HG03039 (cell line): Measurements from ENCODE around the gene NHSL1.
A peak's percentile ranks its signal among the peaks of the same experiment; 100 is the strongest.

ENCODE experiments used
- ATAC-seq: cut with Tn5 transposase; IDR thresholded peaks from one replicate; pipeline ENCODE4 v1.9.1; 2021; ENCODE audit warnings: mild to moderate bottlenecking, moderate library complexity; ENCODE audit not compliant: unreplicated experiment

The NHSL1 gene

DNA sequence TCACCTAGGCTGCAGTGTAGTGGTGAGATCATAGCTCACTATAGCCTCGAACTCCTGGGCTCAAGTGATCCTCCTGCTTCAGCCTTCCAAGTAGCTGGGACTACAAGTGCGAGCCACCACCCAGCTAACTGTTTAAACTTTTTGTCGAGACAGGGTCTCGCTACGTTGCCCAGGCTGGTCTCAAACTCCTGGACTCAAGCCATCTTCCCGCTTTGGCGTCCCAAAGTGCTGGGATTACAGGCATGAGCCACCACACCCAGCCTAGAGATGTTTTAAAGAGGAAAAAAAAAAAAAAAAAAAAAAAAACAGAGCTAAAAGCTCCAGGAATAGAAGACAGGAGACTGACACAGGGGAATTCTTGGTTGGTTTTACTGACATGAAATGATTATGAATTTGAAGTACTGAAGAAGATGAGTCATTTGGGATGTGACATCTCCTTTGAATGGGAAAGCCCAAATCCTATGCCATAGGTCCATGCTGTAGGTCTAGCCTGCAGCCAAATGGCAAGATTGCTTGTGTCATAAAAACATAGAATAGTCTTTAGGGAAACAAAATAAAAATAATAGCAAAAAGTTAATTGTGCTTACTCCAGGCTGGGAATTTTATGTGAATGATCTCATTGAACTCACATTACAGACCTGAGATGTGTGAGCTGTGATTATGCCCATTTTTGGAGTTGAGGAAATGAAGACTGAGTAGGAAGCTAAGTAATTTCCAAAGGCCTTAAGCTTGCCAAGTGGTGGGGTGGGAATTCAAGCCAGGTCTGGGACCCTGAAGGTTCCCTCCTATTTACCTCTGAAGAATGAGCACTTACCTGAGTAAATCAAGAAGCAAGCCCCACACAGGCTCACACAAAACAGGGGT is 24.3 kb upstream of the NHSL1 start:
- no peak for ATAC-seq

- no peak for ATAC-seq
Observed at GRCh38 chr6:138522611-138523010, 23.3 kb upstream of the NHSL1 start.

GRCh38 chr6:138521790-138522189 is 22.5 kb upstream of the NHSL1 start:
- ATAC-seq = no peak

DNA sequence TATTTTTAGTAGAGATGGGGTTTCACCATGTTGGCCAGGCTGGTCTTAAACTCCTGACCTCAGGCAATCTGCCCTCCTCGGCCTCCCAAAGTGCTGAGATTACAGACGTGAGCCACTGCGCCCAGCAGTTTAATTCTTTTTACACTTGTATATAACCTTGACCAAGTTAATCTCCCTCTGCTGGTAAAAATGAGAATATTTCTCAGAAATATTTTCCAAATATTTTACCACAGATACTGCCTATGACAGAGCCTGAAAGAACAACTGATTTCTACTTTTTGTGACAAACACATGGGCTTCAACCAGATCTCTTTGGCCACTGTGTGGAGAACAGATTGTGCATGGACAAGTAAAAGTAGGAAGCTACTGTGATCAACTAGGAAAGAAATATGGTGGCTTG is 21.2 kb upstream of the NHSL1 start:
- ATAC-seq = no peak

DNA sequence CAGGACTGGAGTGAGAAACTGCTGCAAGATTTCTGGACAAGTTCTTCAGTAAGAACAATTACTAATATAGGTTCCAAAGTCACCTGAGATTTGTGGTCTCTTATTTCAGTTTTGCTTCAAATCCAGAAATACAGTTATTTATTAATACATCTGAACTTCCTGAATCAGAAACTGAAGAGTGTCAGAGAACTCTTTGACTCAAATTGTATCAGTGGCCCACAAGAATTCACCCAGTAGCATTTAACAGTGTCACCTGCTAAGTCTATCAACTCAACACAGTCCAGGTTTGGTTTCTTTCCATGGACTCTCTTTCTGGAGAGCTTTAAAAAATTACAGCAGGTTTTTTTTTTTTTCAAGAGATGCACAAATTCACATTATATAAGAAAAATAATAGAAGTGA is 18.8 kb upstream of the NHSL1 start:
- no peak for ATAC-seq

GRCh38 chr6:138517635-138518034 is 18.3 kb upstream of the NHSL1 start:
- peak; percentile 90 for ATAC-seq

DNA sequence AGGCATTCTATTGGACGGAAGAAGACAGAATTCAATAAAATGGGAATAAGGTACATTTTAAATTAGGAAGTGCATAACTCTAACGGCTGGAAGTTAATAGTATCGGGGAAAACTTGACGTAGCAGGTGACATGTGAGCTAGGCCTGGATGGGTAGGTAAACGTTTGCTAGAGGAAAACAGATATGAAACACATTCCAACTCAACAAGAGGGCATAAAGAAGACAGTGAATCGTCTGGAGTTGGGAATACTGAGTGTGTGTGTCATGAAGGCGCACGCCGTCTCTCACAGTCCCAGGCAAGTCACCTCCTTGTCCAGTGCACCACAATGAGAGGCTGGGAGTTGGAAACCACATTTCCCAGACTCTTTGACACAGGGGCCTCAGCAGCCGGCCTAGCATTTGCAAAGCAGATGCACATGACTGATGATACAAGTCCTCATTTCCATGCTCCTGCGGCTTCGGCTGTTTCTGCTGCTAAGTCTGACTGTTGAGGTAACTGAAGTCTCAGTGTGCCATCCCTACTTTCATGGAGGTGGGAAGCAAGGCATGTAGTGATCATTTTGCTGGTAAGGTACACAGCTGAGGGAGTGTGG is 16.5 kb upstream of the NHSL1 start:
- ATAC-seq = no peak

DNA sequence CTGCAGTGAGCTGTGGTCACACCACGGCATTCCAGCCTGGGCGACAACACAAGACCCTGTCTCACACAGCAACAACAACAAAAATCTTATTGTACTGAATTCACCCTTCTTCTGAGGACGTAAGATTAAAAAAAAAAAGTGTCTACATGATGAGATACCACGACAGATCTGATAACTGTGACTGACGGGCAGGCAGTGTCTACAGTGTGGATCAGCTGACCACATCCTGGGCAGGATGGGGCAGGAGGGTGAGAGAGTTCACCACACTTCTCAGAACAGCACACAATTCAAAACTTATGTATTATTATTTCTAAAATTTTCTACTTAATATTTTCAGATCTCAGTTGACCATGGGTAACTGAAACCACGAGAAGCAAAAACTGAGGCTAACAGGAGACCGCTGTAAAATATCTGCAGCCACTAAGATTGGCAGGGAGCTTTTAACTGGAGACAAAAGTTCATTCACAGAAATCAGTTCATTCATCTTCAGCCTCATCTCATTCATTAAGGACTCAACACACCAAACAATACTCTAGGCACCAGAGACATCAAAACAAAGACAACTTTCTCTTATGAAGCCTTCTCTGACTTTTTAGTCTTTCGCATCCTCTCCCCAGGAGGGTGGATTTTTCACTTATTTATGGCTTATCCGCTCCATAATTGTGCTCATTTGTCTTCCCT is 15.7 kb upstream of the NHSL1 start:
- no peak for ATAC-seq

- ATAC-seq = no peak
Observed at GRCh38 chr6:138512609-138513008, 13.3 kb upstream of the NHSL1 start.

- ATAC-seq = no peak
Observed at GRCh38 chr6:138510093-138510492, 10.8 kb upstream of the NHSL1 start.

DNA sequence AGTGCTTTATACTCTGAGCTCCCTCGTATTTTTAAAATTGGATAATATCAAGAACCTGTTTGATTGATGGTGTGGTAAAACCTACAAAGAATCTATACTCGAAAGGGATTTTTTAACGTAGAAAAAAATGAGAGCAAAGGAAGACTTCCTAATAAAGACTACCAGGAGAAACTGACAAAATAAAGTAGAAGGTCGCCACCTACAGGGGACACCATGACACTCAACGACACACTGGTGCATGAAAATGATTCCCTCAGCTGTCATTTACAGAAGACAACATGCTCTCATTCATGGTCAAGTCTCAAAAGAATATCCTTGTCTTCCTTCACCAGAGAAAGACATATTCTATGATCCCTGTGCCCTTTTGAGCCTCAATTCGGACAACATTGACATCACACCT is 10.1 kb upstream of the NHSL1 start:
- ATAC-seq = no peak

- no peak for ATAC-seq
Observed at GRCh38 chr6:138508676-138508988, 9.3 kb upstream of the NHSL1 start.

GRCh38 chr6:138507977-138508675 is 8.8 kb upstream of the NHSL1 start:
- no peak for ATAC-seq

GRCh38 chr6:138504764-138505689 is 5.7 kb upstream of the NHSL1 start:
- ATAC-seq = no peak

- ATAC-seq = no peak
Observed at GRCh38 chr6:138503881-138504680, 4.8 kb upstream of the NHSL1 start.

DNA sequence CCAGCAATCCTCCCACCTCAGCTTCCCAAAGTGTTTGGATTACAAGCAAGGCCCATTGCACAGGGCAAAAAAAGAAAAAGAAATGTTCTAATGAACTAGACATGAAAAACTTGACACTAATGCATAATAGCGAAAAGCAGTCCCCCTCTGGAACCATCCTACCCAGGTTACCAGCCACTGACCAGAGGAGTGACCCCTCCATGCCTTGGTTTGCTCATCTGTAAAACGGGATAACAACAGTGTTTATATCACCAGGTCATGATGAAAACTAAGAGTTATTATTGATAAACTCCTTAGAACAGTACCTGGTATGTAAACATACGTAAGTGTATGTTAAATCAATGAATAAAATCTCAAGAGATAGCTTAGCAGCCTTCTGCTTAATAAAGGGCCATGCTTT is 3.3 kb upstream of the NHSL1 start:
- ATAC-seq = no peak

DNA sequence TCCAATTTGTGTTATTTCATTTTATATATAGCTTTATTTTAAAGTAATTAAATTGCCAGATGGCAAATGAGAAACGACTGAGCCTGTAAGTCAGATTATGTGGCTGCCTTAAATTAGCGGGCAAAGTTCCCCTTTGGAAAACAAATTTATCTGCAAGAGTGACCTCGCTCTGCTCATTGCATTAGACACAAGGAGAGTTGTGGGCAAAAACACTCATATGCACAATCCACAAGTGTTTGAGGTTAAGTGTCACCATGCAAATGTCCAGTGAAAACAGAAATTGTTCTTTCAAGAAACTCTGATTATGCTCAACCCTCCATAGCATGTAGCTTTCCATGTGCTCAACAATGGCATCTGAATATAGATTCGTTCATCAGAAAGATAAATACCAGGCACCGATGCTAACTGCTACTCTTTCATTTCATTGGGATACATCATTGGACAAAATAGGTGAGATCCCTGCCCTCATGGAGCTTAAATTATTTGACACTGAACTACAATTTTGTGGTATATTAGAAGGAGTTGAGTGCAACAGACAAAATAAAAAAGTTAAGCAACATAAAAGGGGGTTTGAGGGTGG is 1.7 kb upstream of the NHSL1 start:
- no peak for ATAC-seq

GRCh38 chr6:138500045-138500665 is 861 bp upstream of the NHSL1 start:
- ATAC-seq = no peak
